Panc1 (cell line): ENCODE measurements around the gene TNFAIP8L3.

ENCODE experiments used
- CTCF ChIP-seq: fragments of 450-650 bp; IDR thresholded peaks from 2 replicates; pipeline ENCODE4 v1.5.1; 2017; ENCODE audit warnings: mild to moderate bottlenecking
- TF ChIP-seq, protein P1 (sequence below), 2 experiments: IDR thresholded peaks; 2 replicates each; pipeline ENCODE4 v1.6.1; 2011 to 2012; ENCODE audit warnings: low read depth in 2 of 2, control low read depth in 1 of 2, low read length in 1 of 2, mild to moderate bottlenecking in 1 of 2, moderate library complexity in 1 of 2; ENCODE audit not compliant: insufficient read depth in 1 of 2

DNA sequence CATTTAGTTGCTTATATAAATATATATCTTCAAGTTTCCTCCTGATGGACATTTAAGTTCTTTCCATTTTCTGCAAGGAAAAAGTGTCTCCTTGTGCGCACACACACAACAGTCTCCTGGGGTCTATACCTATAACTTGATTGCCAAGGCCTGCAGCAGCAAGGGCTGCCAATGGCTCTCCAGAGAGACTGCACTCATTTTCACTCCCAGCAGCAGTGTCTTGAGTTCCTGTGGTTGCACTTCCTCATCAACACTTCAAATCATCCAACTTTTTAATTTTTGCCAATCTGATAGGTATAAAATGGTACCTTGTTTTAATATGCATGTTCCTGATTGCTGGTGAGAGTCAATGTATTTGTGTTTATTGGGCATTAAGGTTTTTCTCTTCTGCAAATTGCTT lies 23.1 kb downstream of the TNFAIP8L3 start:
- TF ChIP-seq CTCF: no peak
- TF ChIP-seq, protein P1, sequence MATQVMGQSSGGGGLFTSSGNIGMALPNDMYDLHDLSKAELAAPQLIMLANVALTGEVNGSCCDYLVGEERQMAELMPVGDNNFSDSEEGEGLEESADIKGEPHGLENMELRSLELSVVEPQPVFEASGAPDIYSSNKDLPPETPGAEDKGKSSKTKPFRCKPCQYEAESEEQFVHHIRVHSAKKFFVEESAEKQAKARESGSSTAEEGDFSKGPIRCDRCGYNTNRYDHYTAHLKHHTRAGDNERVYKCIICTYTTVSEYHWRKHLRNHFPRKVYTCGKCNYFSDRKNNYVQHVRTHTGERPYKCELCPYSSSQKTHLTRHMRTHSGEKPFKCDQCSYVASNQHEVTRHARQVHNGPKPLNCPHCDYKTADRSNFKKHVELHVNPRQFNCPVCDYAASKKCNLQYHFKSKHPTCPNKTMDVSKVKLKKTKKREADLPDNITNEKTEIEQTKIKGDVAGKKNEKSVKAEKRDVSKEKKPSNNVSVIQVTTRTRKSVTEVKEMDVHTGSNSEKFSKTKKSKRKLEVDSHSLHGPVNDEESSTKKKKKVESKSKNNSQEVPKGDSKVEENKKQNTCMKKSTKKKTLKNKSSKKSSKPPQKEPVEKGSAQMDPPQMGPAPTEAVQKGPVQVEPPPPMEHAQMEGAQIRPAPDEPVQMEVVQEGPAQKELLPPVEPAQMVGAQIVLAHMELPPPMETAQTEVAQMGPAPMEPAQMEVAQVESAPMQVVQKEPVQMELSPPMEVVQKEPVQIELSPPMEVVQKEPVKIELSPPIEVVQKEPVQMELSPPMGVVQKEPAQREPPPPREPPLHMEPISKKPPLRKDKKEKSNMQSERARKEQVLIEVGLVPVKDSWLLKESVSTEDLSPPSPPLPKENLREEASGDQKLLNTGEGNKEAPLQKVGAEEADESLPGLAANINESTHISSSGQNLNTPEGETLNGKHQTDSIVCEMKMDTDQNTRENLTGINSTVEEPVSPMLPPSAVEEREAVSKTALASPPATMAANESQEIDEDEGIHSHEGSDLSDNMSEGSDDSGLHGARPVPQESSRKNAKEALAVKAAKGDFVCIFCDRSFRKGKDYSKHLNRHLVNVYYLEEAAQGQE (IDR thresholded peaks at IDR 0.05; ENCODE audit: insufficient read depth in 1 of 2, low read depth in 2 of 2, low read length in 1 of 2): no peak
